Measurements from ENCODE around the gene LRRC8B. TPM values are rescaled to one million over a fixed set of nuclear protein-coding genes. Genes with fewer than 3 reads are reported as not detected.
A peak's percentile ranks its signal among the peaks of the same experiment; 100 is the strongest.

The LRRC8B gene
- total RNA-seq: 10 to 100 TPM; 15.7 to 16.5 TPM

GRCh38 chr1:89524369-89525168 lies at the start of gene LRRC8B:
Gene LRRC8B, plus strand, starts transcription at chr1:89524829. Its CDS starts 57,822 bp downstream, at chr1:89582651.
- peaks cover 3% of the 10 kb centered on the region for H3K9me3 Mint-ChIP-seq (ENCODE audit: low read depth)
- no peaks in the 10 kb centered on the region for H3K27me3 Mint-ChIP-seq
- peaks cover 20% of the 10 kb centered on the region for H3K36me3 Mint-ChIP-seq
- CTCF ChIA-PET: interaction anchor here (0.7 to 2.0 kb wide), 5 partner anchors 12 to 239 kb away, joined by 3 to 5 read pairs (median 3); no protein-coding TSS in a partner anchor
- DNase-seq (peak; percentile 93), ATAC-seq (peak; percentile 88)
- peaks cover 33% of the 10 kb centered on the region for H3K4me1 Mint-ChIP-seq
- no peak within 1 kb of the TSS for H3K27ac Mint-ChIP-seq
- no peak within 1 kb of the TSS for H3K4me3 Mint-ChIP-seq

- DNase-seq: no peak
- CTCF ChIA-PET: interaction anchor here (1.1 to 1.7 kb wide), 2 partner anchors 9 to 13 kb away, joined by 3 to 7 read pairs; no protein-coding TSS in a partner anchor
- Mint-ChIP-seq H3K4me1 (no peaks in the 10 kb centered on the region), H3K27ac (no peak overlapping the region), H3K36me3 (peaks cover 36% of the 10 kb centered on the region), H3K27me3 (peaks cover 18% of the 10 kb centered on the region), H3K9me3 (ENCODE audit: low read depth) (peaks cover 26% of the 10 kb centered on the region), H3K4me3 (no peak overlapping the region)
- ATAC-seq: no peak
These were observed 49.4 kb upstream of the LRRC8B start for GRCh38 chr1:89475269-89475668.

- CTCF ChIA-PET: no interaction called here
- Mint-ChIP-seq H3K4me3 (no peak overlapping the region), H3K4me1 (no peaks in the 10 kb centered on the region), H3K27me3 (peaks cover 15% of the 10 kb centered on the region), H3K27ac (no peak overlapping the region), H3K36me3 (peaks cover 40% of the 10 kb centered on the region), H3K9me3 (ENCODE audit: low read depth) (peaks cover 30% of the 10 kb centered on the region)
- DNase-seq (no peak), ATAC-seq (no peak)
These were observed 48.6 kb upstream of the LRRC8B start for GRCh38 chr1:89476072-89476471.

GRCh38 chr1:89483010-89483756 lies 41.4 kb upstream of the LRRC8B start:
- CTCF ChIA-PET: interaction anchor here (0.6 to 3.5 kb wide), 22 partner anchors 8 to 529 kb away, joined by 3 to 38 read pairs (median 4); no protein-coding TSS in a partner anchor
- DNase-seq: peak; percentile 89
- Mint-ChIP-seq H3K36me3 (peaks cover 21% of the 10 kb centered on the region), H3K9me3 (ENCODE audit: low read depth) (peaks cover 17% of the 10 kb centered on the region), H3K4me1 (peaks cover 19% of the 10 kb centered on the region), H3K27ac (no peak overlapping the region), H3K27me3 (no peaks in the 10 kb centered on the region), H3K4me3 (no peak overlapping the region)
- ATAC-seq: peak; percentile 82

GRCh38 chr1:89483757-89484077 lies 40.9 kb upstream of the LRRC8B start:
- no peak for ATAC-seq
- Mint-ChIP-seq H3K27me3 (no peaks in the 10 kb centered on the region), H3K4me3 (no peak overlapping the region), H3K9me3 (ENCODE audit: low read depth) (peaks cover 14% of the 10 kb centered on the region), H3K36me3 (peaks cover 21% of the 10 kb centered on the region), H3K4me1 (peaks cover 24% of the 10 kb centered on the region), H3K27ac (no peak overlapping the region)
- no peak for DNase-seq
- CTCF ChIA-PET: interaction anchor here (0.6 to 3.5 kb wide), 22 partner anchors 9 to 530 kb away, joined by 3 to 38 read pairs (median 4); no protein-coding TSS in a partner anchor

- ATAC-seq (no peak), DNase-seq (no peak)
- Mint-ChIP-seq H3K9me3 (ENCODE audit: low read depth) (peaks cover 12% of the 10 kb centered on the region), H3K36me3 (peaks cover 18% of the 10 kb centered on the region), H3K4me3 (no peak overlapping the region), H3K27ac (no peak overlapping the region), H3K27me3 (no peaks in the 10 kb centered on the region), H3K4me1 (peaks cover 29% of the 10 kb centered on the region)
- CTCF ChIA-PET: interaction anchor here (0.6 to 3.5 kb wide), 20 partner anchors 9 to 530 kb away, joined by 3 to 38 read pairs (median 4); no protein-coding TSS in a partner anchor
These were observed 40.3 kb upstream of the LRRC8B start for GRCh38 chr1:89484092-89485038.

- Mint-ChIP-seq H3K4me3 (no peak overlapping the region), H3K4me1 (peaks cover 29% of the 10 kb centered on the region), H3K9me3 (ENCODE audit: low read depth) (peaks cover 7% of the 10 kb centered on the region), H3K36me3 (peaks cover 7% of the 10 kb centered on the region), H3K27ac (peak overlapping the region; percentile 56), H3K27me3 (no peaks in the 10 kb centered on the region)
- ATAC-seq: peak; percentile 72
- CTCF ChIA-PET: interaction anchor here (1.0 to 2.1 kb wide), 3 partner anchors 10 to 275 kb away, joined by 3 to 10 read pairs (median 7); no protein-coding TSS in a partner anchor
- peak; percentile 61 for DNase-seq
These were observed 36.7 kb upstream of the LRRC8B start for GRCh38 chr1:89487972-89488371.

- DNase-seq: no peak
- no peaks in the 10 kb centered on the region for H3K27me3 Mint-ChIP-seq
- no peak overlapping the region for H3K27ac Mint-ChIP-seq
- H3K4me3 Mint-ChIP-seq: no peak overlapping the region
- ATAC-seq: no peak
- H3K4me1 Mint-ChIP-seq: peaks cover 22% of the 10 kb centered on the region
- H3K9me3 Mint-ChIP-seq (ENCODE audit: low read depth): peaks cover 7% of the 10 kb centered on the region
- peaks cover 8% of the 10 kb centered on the region for H3K36me3 Mint-ChIP-seq
- CTCF ChIA-PET: no interaction called here
These were observed 35.4 kb upstream of the LRRC8B start for GRCh38 chr1:89489047-89489729.

- no peak for DNase-seq
- Mint-ChIP-seq H3K27ac (no peak overlapping the region), H3K36me3 (peaks cover 8% of the 10 kb centered on the region), H3K4me1 (peaks cover 18% of the 10 kb centered on the region), H3K9me3 (ENCODE audit: low read depth) (peaks cover 7% of the 10 kb centered on the region), H3K27me3 (no peaks in the 10 kb centered on the region), H3K4me3 (no peak overlapping the region)
- no peak for ATAC-seq
- CTCF ChIA-PET: no interaction called here
These were observed 34.2 kb upstream of the LRRC8B start for GRCh38 chr1:89490389-89490788.

GRCh38 chr1:89499320-89499719 lies 25.3 kb upstream of the LRRC8B start:
- H3K9me3 Mint-ChIP-seq (ENCODE audit: low read depth): no peaks in the 10 kb centered on the region
- no peak overlapping the region for H3K27ac Mint-ChIP-seq
- H3K36me3 Mint-ChIP-seq: no peaks in the 10 kb centered on the region
- CTCF ChIA-PET: interaction anchor here (2.5 to 2.6 kb wide), 2 partner anchors 12 to 15 kb away, joined by 7 to 14 read pairs; no protein-coding TSS in a partner anchor
- no peak overlapping the region for H3K4me3 Mint-ChIP-seq
- ATAC-seq: no peak
- peaks cover 13% of the 10 kb centered on the region for H3K27me3 Mint-ChIP-seq
- no peaks in the 10 kb centered on the region for H3K4me1 Mint-ChIP-seq
- DNase-seq: no peak

- no peak for ATAC-seq
- Mint-ChIP-seq H3K4me1 (no peaks in the 10 kb centered on the region), H3K9me3 (ENCODE audit: low read depth) (no peaks in the 10 kb centered on the region), H3K36me3 (peaks cover under 1% of the 10 kb centered on the region), H3K4me3 (no peak overlapping the region), H3K27me3 (peaks cover 30% of the 10 kb centered on the region), H3K27ac (no peak overlapping the region)
- no peak for DNase-seq
- CTCF ChIA-PET: no interaction called here
These were observed 22.6 kb upstream of the LRRC8B start for GRCh38 chr1:89502042-89502441.

- H3K4me3 Mint-ChIP-seq: no peak overlapping the region
- no peaks in the 10 kb centered on the region for H3K4me1 Mint-ChIP-seq
- no peak overlapping the region for H3K27ac Mint-ChIP-seq
- H3K36me3 Mint-ChIP-seq: peaks cover 1% of the 10 kb centered on the region
- ATAC-seq (no peak), DNase-seq (no peak)
- CTCF ChIA-PET: no interaction called here
- no peaks in the 10 kb centered on the region for H3K9me3 Mint-ChIP-seq (ENCODE audit: low read depth)
- peaks cover 31% of the 10 kb centered on the region for H3K27me3 Mint-ChIP-seq
These were observed 21.7 kb upstream of the LRRC8B start for GRCh38 chr1:89502895-89503294.

Data from activated CD8-positive, alpha-beta memory T cell treated with anti-CD3 and anti-CD28 coated beads, Interleukin-2, amount 10 ng/mL, durations not matched to agents 7 days and 5 days (primary cell).